Measurements from ENCODE around the gene RBBP6.

RBBP6 gene

GRCh38 chr16:24589997-24590396, 50.6 kb downstream of the RBBP6 start:
- no peak for DNase-seq (ENCODE audit: low spot score)
- ChIA-PET CTCF (no interaction called here), POLR2A (ENCODE audit: low non-redundant PET) (no interaction called here)
- no peak for TF ChIP-seq CTCF (conservative IDR thresholded peaks at IDR 0.05; ENCODE audit: low read depth)
- H3K27ac ChIP-seq, result no peak overlapping the region; the same call in 1 of the 2 replicates

GRCh38 chr16:24598777-24599437, 59.5 kb downstream of the RBBP6 start:
- CTCF ChIA-PET, result interaction anchor here (1.4 kb wide), 1 partner anchor 13 kb away, joined by 8 read pairs; no protein-coding TSS in a partner anchor

GRCh38 chr16:24609417-24609739, 70.0 kb downstream of the RBBP6 start:
- POLR2A ChIA-PET (ENCODE audit: low non-redundant PET), result no interaction called here
- no peak for TF ChIP-seq CTCF (conservative IDR thresholded peaks at IDR 0.05; ENCODE audit: low read depth)
- CTCF ChIA-PET, result interaction anchor here (0.6 kb wide), 1 partner anchor 90 kb away, joined by 4 read pairs; no protein-coding TSS in a partner anchor
- DNase-seq (ENCODE audit: low spot score), result no peak
- no peak overlapping the region for H3K27ac ChIP-seq

More at GRCh38 chr16:24598777-24599437, 59.5 kb downstream of the RBBP6 start:
- H3K27ac ChIP-seq, result no peak overlapping the region
- no peak for TF ChIP-seq CTCF (conservative IDR thresholded peaks at IDR 0.05; ENCODE audit: low read depth)
- DNase-seq (ENCODE audit: low spot score), result no peak
- POLR2A ChIA-PET (ENCODE audit: low non-redundant PET), result interaction anchor here (0.6 kb wide), 1 partner anchor 340 kb away, joined by 3 read pairs; no protein-coding TSS in a partner anchor

GRCh38 chr16:24609740-24610415, 70.5 kb downstream of the RBBP6 start:
- H3K27ac ChIP-seq, result no peak overlapping the region
- no peak for TF ChIP-seq CTCF (conservative IDR thresholded peaks at IDR 0.05; ENCODE audit: low read depth)
- ChIA-PET POLR2A (ENCODE audit: low non-redundant PET) (no interaction called here), CTCF (interaction anchor here (0.6 kb wide), 1 partner anchor 90 kb away, joined by 4 read pairs; no protein-coding TSS in a partner anchor)
- no peak for DNase-seq (ENCODE audit: low spot score)

DNA sequence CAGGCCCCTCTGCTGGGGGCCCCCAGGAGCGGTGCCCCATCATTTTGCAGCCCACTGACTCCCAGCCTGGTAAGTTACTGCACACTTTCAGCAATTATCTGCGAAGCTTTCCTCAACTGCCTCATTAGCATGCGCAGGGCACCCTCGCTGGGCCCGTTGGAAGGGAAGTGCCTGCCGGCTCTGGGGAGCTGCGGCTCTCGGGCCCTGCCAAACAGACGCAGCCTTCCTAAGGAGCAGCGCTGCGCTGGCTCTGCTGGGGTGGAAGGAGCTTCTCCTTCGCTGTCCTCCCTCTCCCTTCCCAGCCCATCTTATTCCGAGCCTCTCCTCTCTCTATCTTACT, 71.0 kb downstream of the RBBP6 start:
- TF ChIP-seq CTCF (conservative IDR thresholded peaks at IDR 0.05; ENCODE audit: low read depth), result no peak
- CTCF ChIA-PET, result no interaction called here
- no peak for DNase-seq (ENCODE audit: low spot score)
- no peak overlapping the region for H3K27ac ChIP-seq
- POLR2A ChIA-PET (ENCODE audit: low non-redundant PET), result no interaction called here

- no peak overlapping the region for H3K27ac ChIP-seq
- POLR2A ChIA-PET (ENCODE audit: low non-redundant PET), result no interaction called here
- TF ChIP-seq CTCF (conservative IDR thresholded peaks at IDR 0.05; ENCODE audit: low read depth), result no peak
- CTCF ChIA-PET, result interaction anchor here (1.5 kb wide), 1 partner anchor 12 kb away, joined by 8 read pairs; no protein-coding TSS in a partner anchor
- no peak for DNase-seq (ENCODE audit: low spot score)
These were observed 71.9 kb downstream of the RBBP6 start for GRCh38 chr16:24611310-24611709.
